AG04449 (cell line): ENCODE results near the gene CRABP1.
A peak's percentile ranks its signal among the peaks of the same experiment; 100 is the strongest.

Source experiments
- CTCF ChIA-PET: fragments of 350-600 bp; formaldehyde crosslinking; extraction: SDS; loops from one replicate; lab custom pipeline; 2021; ENCODE audit warnings: antibody characterized with exemption; lab: Yijun Ruan, JAX
- POLR2A ChIA-PET: fragments of 400-600, 350-600 bp; formaldehyde crosslinking; extraction: SDS; loops from one replicate; lab custom pipeline; 2020; ENCODE audit warnings: antibody characterized with exemption, inconsistent platforms; lab: Yijun Ruan, JAX
- DNase-seq: peaks from one replicate; pipeline ENCODE4 v3.0.0-alpha.2; 2010; ENCODE audit warnings: low read depth, low spot score
- H3K4me3 ChIP-seq: 2 replicates; pipeline ENCODE4 v1.5.1; 2011; ENCODE audit warnings: low read depth, mild to moderate bottlenecking, control low read depth, low read length
- TF ChIP-seq, protein P1 (sequence below): IDR thresholded peaks from one replicate; pipeline ENCODE4 v1.5.1; 2011; ENCODE audit warnings: mild to moderate bottlenecking, moderate library complexity, low read length, control low read depth, inconsistent platforms; ENCODE audit not compliant: insufficient read depth; ENCODE audit errors: missing control alignments

The CRABP1 gene

DNA sequence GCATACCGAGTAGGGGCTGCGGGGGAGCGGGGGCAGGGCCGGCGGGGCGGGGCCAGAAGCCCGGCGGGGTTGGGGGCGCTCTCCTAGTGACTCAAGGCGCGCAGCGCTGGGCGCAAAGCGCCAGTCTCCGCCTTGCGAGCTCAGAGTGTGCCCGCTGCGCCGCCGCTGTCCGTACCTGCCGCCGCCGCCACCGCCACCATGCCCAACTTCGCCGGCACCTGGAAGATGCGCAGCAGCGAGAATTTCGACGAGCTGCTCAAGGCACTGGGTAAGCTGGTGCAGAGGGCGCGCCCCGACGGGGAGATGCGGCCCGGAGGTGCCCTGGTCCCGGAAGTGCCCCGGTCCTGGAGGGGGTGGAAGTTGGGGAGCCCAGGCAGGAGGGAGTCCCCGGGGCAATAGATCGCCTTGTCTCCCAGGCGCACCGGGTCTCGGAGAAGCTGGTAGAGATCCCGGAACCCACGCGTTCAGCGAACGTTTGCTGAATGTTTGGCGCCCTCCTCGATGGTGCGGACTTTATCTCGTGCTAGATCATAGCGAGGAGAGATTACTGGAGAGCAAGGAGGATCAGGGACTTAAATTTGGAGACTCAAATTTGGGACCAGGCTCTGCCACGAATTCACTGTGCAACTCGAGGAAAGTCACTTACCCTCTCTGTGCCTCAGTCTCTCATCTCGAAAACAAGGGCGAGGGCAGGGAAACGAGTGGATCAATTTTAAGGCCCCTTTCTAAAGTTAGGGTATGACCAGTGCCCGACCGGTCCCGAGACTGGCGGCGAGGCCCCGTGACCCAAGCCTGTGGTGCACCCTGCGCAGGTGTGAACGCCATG lies at the start of gene CRABP1:
TSS of gene CRABP1 (plus strand) at position 123 of the 826 bp plus-strand sequence. CDS start at position 199, 76 bp downstream.
- ChIA-PET POLR2A (no interaction called here), CTCF (interaction anchor here (1.5 kb wide), 1 partner anchor 32 kb away, joined by 3 read pairs; no protein-coding TSS in a partner anchor)
- no peak within 1 kb of the TSS for H3K4me3 ChIP-seq
- DNase-seq, result no peak
- TF ChIP-seq, protein P1, sequence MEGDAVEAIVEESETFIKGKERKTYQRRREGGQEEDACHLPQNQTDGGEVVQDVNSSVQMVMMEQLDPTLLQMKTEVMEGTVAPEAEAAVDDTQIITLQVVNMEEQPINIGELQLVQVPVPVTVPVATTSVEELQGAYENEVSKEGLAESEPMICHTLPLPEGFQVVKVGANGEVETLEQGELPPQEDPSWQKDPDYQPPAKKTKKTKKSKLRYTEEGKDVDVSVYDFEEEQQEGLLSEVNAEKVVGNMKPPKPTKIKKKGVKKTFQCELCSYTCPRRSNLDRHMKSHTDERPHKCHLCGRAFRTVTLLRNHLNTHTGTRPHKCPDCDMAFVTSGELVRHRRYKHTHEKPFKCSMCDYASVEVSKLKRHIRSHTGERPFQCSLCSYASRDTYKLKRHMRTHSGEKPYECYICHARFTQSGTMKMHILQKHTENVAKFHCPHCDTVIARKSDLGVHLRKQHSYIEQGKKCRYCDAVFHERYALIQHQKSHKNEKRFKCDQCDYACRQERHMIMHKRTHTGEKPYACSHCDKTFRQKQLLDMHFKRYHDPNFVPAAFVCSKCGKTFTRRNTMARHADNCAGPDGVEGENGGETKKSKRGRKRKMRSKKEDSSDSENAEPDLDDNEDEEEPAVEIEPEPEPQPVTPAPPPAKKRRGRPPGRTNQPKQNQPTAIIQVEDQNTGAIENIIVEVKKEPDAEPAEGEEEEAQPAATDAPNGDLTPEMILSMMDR, result no peak

DNA sequence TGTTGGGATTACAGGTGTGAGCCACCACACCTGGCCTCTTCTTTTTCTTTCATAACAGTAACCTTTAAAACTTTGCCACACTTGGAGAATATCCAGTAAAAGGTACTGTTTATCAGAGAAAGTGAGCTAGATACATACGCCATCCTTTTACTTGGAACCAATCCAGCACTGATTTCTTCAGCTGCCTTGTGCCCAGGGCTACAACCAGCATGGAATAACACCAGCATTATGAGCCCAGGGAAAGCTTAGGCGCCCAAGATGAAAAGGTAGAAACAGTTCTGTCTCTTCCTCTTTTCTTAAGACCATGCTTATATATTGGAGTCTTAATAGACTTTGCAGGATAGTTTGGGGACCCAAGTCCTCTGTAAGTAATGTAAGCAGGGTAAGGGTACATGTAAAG lies 49.1 kb upstream of the CRABP1 start:
- TF ChIP-seq, protein P1, result no peak
- no peak for DNase-seq
- ChIA-PET POLR2A (no interaction called here), CTCF (interaction anchor here (0.6 to 2.1 kb wide), 4 partner anchors 9 to 132 kb away, joined by 3 to 7 read pairs (median 4); no protein-coding TSS in a partner anchor)
- no peak overlapping the region for H3K4me3 ChIP-seq

DNA sequence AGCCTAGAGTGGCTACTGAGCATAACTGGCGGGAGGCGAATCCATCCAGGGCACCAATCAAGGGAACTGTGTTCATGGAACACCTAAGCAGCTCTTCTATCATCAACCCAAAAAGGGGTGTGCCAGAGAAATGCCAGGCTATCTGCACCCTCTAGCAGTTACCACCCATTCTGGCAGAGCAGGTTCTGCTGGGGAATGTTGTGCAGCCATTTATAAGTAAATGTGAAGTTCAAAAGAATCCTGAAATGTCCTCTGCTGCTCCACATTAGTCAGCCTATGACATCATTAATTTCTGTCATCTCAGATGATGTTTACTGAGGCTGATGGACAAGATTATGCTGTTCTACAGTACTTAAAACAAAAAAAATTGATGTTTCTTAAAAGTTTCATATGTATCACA lies 48.5 kb upstream of the CRABP1 start:
- no peak for DNase-seq
- POLR2A ChIA-PET, result no interaction called here
- TF ChIP-seq, protein P1, result no peak
- no peak overlapping the region for H3K4me3 ChIP-seq
- CTCF ChIA-PET, result interaction anchor here (1.3 to 2.1 kb wide), 2 partner anchors 16 to 131 kb away, joined by 4 to 7 read pairs; no protein-coding TSS in a partner anchor

DNA sequence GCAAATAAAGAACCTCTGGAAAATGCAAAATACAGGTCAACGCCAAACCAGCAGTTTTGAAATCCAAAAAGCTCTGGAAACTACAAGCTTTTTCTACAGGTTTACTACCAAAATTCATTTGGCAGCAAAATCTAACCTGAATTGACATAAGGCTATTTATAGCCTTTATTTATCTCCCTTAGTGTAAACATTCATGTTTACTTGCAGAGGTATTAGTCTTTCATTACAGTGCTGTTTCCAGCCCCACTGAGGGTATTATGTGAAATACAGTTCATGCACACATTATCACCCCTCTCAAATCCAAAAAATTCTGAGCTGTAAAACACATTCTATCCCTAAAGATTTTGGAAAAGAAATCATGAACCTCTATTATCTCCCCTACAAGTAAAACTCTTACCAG lies 47.9 kb upstream of the CRABP1 start:
- CTCF ChIA-PET, result interaction anchor here (1.1 to 2.1 kb wide), 3 partner anchors 16 to 131 kb away, joined by 3 to 7 read pairs (median 4); no protein-coding TSS in a partner anchor
- TF ChIP-seq, protein P1, result no peak
- POLR2A ChIA-PET, result no interaction called here

DNA sequence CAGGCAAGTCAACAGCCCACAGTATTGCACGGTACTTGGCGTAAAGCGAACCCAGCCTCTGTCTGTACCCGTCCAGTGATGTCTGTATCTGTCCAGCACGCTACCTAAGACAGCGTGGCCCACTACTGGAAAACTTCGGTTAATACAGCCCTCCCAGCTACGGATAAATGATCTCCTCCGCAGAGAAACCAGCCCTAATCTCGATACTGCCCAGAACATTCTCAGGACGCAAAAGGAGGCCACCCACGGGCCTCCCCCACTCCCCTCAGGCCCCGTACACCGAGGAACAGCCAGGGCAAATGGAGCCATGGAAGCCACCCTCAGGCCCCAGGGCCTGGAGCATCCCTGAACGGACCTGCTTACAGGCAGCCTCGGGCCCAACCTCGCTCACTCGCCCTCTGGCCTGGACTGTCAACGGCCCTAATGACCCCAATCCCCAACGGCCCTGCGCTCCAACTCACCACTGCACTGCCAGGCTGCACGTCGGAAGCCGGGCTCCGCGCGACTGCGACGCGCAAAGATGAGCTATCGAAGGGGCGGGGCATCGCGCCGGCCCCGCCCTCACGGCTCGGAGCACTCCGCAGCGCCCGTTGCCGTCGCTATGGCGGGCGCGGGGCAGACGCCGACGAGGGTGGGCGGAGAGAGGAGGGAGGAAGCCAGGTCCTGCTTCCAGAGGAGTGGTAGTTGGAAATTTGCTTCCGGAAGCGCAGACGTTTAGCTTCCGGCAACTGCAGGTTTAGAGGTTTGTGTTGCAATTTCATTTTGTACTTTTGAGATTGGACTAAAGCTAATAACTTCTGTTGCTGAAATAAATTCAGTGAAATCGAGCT lies 40.8 kb upstream of the CRABP1 start, which contains the start of gene SKIC8:
TSS of gene SKIC8 (minus strand) at position 509 of the 830 bp plus-strand sequence. CDS start 3,923 bp downstream, outside the sequence.
- no peak for DNase-seq
- ChIA-PET CTCF (interaction anchor here (0.6 to 3.3 kb wide), 14 partner anchors 9 to 562 kb away, joined by 3 to 26 read pairs (median 4); partner anchors contain the start of gene CIB2), POLR2A (interaction anchor here (0.6 to 1.2 kb wide), 10 partner anchors 11 to 138 kb away, joined by 3 to 12 read pairs (median 3); partner anchors contain the start of genes DNAJA4 and IREB2)
- H3K4me3 ChIP-seq, result peak within 1 kb of the TSS; percentile 100
- TF ChIP-seq, protein P1, result no peak

More for the DNA sequence above, 47.9 kb upstream of the CRABP1 start:
- H3K4me3 ChIP-seq, result no peak overlapping the region
- no peak for DNase-seq
